Measurements from ENCODE around the gene DCDC1.

DNA sequence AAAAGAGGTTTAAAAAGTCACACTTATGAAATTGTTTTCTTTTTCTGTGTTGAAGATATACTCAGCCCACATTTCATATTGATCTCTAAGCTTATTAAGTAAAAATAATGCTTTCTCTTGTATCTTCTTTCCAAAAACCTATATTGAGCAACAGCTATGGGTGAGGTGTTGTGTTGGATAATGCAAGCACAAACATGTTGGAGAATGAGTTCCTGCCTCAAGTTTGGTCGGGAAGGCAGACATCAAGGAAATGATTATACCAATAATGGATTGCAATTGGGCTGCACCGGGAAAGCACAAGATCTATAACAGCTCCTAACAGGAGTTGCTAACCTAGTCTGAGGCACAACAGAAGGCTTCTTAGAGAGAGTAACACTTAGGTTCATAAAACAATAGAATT, 474.5 kb downstream of the DCDC1 start:
- TF ChIP-seq POLR2A (IDR thresholded peaks at IDR 0.05) (no peak), POLR2AphosphoS5 (IDR thresholded peaks at IDR 0.05; ENCODE audit: insufficient read depth in 1 of 2, low read depth in 1 of 2) (no peak)
- TF ChIP-seq, protein P1, sequence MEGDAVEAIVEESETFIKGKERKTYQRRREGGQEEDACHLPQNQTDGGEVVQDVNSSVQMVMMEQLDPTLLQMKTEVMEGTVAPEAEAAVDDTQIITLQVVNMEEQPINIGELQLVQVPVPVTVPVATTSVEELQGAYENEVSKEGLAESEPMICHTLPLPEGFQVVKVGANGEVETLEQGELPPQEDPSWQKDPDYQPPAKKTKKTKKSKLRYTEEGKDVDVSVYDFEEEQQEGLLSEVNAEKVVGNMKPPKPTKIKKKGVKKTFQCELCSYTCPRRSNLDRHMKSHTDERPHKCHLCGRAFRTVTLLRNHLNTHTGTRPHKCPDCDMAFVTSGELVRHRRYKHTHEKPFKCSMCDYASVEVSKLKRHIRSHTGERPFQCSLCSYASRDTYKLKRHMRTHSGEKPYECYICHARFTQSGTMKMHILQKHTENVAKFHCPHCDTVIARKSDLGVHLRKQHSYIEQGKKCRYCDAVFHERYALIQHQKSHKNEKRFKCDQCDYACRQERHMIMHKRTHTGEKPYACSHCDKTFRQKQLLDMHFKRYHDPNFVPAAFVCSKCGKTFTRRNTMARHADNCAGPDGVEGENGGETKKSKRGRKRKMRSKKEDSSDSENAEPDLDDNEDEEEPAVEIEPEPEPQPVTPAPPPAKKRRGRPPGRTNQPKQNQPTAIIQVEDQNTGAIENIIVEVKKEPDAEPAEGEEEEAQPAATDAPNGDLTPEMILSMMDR (IDR thresholded peaks at IDR 0.05): no peak
